NCI-H510A (cell line): ENCODE data around the gene ANAPC1.
"Not testable (repeated sequence)": the region's sequence is repeated elsewhere in the genome, so short reads cannot be mapped to it uniquely, and the experiment has no call there.

Experiments used
- DNase-seq: peaks from one replicate; lab custom pipeline; 2025; lab: John Stamatoyannopoulos, UW

Gene ANAPC1

DNA sequence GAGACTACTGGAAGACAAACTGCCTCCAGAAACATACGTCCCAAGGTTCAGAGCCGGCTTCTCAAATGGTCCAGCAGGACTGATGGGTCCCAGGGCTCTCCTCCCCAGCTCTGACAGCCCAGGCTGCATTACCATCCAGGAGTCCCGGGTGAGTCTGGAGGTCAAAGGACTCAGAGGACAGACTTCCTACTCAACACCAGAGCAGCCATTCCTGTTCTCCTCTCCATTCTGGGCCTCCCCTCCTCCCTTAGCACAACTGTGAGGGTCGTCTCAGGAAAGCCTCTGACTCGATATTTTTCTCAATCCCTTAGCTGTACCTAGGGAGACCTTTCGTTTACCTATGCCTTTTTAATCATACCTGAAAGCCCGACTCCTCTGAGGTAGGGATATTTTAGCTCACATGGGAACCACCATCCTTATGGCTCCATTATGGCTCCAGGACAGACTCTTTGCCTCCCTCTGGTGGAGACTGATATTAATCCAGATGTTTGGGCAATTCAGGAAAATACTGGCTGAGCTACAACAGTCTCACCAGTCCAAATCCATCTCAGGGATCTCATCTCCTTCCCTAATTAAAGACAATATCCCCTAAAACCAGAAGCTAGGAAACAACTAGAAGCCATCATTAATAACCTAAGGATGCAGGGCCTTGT lies 70.9 kb downstream of the ANAPC1 start:
- DNase-seq, result not testable (repeated sequence)

DNA sequence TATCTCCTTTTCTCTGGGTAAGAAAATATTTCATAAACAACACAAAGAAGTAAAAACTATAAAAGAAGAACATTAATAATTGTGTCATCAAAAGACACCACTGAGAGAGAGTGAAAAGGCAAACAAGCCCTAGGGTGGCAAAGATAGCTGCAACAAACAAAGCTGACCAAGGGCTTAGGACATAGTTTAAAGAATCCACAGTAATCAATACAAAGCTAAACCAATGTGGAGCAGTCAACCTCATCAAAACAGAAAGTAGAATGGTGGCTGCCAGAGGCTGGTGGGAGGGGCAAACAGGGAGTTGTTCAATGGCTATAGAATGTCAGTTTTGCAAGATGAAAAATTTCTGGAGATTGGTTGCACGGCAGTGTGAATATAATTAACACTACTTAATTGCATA lies 93.4 kb downstream of the ANAPC1 start:
- not testable (repeated sequence) for DNase-seq

DNA sequence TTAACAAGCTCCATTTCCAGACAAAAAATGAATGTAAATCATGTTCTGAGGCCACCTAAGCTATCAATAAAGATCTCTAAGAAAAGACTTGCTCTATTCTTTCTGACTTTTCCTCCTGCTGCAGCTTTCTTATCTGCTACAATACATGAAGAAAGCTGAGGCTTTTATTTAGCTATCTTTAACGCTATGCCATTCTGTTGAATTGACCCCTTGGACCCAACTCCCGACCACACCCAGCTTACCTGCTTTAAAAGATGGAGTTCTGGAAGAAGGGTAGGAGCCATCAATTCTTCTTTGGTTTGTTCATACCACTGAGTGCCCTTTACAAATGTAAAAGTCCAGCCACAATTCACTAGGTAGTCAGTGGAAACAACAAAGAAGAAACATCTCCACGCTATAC lies 99.9 kb downstream of the ANAPC1 start:
- not testable (repeated sequence) for DNase-seq

DNA sequence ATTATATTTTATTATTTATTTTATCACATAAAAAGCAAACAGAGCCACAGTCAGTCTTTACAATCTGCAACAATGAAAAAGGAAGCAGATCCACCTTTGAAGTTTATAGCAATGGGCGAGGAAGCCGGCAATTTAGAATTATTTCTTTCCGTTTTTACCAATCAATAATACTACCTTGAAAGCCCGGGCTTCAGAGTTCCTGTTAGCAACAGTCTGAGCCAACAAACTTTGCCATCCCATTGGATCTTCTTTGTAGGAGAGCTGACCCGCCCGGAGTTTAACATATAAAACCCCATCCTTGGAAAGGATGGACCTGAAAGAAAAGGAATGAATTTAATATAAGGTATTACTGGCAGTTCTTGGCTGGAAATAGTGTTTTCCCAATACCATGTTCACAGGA lies 101.8 kb downstream of the ANAPC1 start:
- not testable (repeated sequence) for DNase-seq

DNA sequence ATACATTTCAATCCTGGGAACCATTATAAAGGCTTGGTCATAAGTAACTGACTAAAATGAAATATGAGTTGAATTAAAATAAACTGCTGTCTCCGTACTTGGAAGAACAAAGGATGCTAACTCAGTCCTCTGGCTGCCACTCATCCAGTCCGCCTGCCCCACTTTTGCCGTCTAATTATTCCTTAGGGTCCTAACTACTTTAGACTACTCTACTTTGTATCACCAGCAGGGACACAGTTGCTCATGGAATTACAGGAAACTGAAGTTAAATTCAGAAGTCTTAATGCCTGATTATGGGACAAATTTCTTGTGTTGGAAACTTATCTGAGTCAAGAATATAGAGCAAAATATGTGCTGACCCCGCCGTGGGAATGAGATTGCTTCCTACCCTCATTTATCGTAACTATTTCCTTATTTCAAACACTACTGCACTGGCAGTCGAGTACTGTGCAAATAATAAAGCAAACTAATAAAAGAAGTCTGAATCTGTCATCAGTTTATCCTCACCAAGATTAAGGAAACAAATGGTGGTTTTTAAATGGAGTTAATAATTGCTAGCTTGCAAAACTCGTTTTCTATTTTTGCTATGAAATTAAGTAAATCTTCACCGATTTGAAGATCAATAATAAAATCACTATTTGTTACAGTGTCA lies 102.4 kb downstream of the ANAPC1 start:
- not testable (repeated sequence) for DNase-seq

DNA sequence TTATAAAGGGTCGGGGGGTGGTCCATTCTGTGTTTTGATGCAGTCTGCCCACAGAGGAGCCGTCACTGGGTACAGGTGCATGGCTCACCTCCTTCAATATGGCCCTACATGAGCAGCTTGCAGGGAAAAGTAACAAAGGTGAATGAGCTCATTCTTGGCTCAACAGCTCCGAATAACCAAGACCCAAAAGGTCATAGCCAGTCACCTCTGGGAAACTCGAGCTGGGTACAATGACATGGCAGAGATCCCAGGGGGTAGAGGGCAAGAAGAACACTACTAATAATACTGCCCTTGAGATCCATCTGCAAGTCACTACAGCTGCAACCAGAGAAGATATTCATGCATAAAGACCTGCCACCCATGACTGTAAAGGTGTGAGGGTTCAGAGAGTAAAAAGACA lies 106.8 kb downstream of the ANAPC1 start:
- DNase-seq, result not testable (repeated sequence)

DNA sequence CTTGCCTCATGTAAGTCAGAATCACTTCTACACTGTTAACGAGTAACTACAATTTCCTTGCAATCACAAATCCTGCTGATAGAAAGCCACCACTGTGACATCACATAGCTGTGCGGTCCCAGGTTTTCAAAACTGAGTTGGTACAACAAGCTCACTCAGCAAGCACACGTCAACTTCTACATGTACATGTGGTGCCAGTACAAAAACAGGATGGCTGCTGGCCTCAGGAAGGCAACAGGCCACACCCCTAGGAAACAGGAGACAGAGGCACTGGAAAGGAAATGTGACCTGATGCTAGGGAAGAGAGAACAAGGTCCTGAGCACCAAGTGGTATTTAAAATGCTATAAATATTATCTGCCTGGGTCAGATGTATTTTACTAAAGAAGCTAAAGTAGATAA lies 107.7 kb downstream of the ANAPC1 start:
- DNase-seq, result not testable (repeated sequence)

DNA sequence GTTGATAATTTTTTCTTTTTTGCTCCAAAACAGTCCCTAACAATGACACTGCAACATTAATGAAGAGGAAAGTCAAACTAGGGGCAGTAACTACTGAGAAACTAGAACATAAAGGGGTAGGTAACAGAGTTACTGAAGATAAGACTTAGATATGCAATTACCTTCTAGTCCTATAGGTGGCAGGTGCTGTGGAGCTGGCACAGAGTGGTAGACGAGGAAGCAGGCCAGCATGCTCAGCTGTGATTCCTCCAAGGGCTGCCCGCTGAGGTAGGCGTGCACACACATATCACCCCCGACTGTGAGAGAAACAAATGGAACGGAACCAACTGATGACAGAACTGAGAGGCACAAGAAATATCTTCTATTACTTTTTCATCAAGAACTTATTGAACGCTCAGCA lies 111.8 kb downstream of the ANAPC1 start:
- DNase-seq, result not testable (repeated sequence)

DNA sequence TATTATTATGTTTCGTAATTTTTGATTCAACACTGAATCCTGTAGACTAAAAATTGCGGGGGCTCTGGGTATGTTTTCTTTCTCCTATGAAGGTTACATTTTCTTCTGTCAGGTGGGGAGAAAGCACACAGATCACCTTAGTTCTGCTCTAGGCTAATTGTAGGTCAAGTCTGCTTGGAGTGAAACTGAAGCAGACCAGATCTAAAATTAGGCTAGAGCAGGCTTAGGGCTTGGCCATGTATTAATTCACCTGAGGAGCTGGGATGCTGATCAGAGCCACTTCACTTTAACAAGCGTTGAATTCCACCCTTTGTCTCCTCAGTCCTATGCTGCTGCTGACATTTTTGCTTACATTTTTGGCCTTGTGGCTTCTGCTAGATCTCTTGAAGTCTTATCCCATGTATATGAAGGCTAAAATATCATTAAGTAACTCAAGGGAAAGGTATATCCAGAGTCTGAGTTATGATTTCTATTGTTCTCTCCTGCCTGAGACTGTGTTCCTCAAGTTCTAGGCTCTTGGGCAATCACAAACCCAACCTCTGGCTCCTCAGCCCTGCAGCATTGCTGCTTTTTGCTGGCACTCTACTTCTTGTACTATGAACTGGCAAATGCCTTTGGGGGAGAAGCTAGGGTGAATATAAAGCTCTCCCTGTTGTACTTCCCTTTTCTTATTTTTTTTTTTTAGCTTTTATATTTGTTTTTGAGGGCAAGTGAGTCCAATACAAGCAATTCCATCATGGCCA lies 112.9 kb downstream of the ANAPC1 start:
- DNase-seq, result not testable (repeated sequence)

DNA sequence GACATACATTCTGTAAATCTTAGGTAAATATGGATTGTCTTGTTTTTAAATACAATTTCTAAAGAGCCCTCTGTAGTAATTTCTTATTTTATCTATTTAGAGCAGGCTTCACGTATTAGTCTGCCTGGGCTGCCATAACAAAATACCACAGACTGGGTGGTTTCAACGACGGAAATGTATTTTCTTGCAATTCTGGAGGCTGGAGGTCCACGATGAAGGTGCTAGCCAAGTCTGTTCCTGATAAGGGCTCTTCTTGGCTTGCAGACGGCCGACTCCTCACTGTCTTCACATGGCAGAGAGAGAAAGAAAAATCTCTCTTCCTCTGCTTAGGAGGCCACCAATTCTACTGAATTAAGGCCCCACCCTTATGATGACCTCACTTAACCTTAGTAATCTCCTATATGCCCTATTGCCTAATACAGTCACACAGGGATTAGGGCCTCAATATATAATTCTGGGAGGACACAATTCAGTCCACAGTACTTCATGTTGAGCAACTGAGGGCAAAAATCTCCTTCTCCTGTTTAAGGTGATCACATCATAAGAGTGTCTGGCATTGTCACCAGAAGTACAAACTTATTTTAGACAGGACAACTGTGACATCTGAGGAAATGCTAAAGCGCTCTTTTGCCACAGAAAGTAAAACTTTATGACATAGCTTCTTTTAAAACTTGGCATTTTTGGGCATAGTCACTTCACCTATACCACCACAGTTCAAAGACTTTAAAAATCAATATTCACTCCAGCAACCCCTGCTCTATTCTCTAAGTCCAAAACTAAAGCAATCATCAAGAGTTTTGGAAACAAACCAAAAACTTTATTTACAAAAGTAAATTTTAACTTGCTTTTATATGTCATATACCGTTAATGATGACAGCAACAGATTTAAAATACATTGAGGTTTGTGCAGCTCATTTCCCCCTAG lies 115.5 kb downstream of the ANAPC1 start:
- DNase-seq, result not testable (repeated sequence)

DNA sequence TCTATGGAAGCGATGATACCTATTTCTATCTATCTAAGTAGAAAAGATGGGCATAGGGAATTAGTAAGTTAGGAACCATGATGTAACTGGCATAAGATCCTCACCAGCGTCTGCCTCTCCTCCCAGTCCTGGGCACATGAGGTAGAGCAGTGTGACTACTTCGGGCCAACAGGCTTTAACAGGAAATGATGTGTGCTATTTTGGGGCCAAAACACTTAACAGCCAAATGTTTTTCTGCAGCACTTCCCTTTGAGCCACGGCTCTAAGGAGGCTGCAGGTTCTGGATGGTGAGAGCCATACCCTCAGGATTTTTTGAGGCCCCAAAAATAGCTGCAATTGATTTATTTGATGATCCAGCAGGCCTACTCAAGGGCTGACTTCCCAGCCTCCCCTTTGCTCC lies 116.9 kb downstream of the ANAPC1 start:
- DNase-seq, result not testable (repeated sequence)

DNA sequence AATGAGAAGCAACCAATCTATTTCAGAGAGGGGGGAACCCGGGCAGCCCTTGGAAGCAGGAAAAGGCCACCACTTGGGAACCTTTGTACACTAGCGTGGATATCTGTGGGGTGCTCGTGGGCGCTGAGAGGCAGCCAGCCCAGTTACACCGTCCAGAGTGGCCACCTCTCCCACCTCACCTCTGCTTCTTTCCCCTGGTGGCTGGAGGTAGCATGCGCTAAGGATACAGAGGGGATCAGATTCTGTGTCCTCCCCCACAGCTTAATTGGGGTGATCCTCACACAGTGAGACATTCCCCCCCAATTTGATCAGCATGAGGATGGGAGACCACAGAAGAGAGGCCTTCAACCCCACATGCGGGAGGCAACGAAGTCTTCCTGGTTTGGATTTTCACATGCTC lies 117.7 kb downstream of the ANAPC1 start:
- not testable (repeated sequence) for DNase-seq

DNA sequence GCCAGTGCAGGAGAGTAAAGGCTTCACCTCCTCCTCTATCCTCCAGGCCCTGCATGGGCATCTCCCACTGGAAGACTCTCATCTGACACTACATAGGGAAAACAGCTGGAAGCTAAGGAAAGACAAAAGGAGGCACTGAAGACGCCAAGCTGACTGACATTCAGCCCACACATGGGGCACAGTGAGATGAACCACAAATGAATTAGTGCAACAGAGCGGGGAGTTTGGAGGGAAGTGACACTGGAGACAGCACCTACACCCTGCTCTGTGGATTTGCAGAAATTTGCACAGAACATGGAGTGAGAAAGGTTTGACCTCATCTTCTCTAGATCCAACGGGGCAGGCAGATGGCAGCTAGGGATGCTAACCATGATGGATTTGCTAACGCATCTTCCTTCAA lies 119.8 kb downstream of the ANAPC1 start:
- DNase-seq, result not testable (repeated sequence)

DNA sequence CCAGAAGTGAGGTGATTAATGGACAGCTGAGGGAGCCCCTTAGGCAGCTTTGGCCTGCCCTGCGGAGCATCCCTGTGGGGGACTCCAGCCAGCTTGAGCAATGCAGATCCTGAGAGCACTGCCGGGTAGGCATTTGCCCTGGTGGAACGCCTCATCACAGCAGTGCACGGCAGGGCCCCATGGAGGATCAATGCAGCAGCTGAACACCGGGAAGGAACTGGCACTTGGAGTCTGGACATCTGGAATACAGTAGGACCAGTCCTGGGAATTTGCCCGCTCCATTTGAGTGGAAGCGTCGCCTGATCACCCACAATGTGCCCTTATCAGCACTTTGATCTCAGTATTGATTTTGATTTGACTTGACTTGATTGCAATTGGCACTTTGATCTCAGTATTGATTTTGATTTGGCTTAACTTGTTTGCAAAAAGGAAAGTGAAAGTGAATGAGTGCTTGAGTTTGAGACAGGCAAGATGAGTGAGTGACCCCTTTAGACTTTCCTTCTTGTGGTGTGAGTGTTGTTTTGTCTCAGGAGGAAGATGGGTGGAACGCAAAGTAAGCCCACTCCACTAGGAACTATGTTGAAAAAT lies 123.2 kb downstream of the ANAPC1 start:
- not testable (repeated sequence) for DNase-seq

DNA sequence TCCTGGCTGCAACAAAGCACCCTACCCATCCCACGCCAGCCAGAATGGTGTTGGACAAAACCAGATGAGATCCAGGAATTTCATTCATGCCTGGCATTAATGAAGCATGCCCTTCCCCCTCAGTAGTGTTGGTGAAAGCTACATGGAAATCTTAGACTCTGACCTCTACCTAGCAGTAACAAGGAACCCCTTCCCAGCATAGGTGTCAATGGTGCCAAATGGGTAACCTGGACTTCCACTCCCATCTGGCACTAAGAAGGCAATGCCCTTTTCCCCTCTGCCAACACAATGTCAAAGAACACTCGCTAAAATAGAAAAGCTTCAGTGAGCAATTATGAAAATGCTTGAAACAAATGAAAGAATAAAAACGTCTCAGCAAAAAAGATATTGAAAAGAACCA lies 131.5 kb downstream of the ANAPC1 start:
- DNase-seq, result not testable (repeated sequence)

DNA sequence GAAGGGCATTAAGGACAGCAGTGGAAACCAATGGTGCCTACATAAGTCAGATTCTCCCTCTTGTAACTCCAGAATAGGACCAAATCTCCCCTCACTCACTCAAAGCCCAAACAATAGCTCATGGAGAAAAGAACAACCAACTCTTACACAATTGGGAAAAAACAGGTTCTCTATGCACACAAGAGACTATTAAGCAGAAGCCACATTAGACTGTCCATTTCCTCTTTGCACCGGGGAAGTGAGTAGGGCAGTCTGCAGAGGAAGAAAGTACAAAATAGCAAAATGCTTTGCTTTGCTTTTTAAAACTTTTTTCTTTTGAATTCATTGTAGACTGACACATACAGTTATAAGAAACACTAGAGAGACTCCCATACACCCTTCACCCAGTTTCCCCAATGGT lies 133.4 kb downstream of the ANAPC1 start:
- DNase-seq, result not testable (repeated sequence)

DNA sequence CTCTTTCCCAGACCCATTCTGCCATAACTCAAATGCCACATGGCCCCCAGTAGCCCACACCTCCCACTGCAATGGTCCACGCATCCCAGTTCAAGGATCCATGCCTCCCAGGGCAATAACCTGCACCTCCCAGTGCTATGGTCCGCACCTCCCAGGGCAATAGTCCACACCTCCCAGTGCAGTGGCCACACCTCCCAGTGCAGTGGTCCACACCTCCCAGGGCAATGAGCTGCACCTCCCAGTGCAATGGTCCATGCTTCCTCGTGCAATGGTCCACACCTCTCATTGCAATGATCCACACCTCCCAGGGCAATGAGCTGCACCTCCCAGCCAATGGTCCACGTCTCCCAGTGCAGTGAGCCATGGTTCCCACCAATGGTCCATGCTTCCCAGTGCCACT lies 135.6 kb downstream of the ANAPC1 start:
- not testable (repeated sequence) for DNase-seq

DNA sequence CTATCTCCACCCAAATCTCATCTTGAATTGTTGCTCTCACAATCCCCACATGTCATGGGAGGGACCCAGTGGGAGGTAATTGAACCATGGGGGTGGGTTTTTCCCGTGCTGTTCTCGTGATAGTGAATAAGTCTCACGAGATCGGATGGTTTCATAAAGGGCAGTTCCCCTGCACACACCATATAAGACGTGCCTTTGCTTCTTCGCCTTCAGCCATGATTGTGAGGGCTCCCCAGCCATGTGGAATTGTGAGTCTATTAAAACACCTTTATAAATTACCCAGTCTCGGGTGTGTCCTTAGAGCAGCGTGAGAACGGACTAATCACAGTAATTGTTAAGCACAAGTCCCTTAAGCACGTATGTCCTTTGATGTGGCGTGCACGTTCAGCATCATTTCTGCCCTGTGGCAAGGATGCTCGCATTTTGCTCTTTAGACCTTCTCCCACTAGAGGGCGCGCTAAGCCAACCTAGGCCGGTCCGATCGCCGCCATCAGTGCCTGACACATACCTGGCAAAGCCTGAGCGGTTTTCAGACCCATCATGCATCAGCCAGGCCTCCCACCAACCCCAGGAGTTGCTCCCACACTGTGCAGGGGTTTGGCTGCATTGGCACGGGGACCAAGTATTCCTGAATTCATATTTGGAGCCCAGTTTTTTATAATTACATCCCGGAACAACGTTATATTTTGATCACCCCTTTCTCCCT lies 136.4 kb downstream of the ANAPC1 start:
- not testable (repeated sequence) for DNase-seq

DNA sequence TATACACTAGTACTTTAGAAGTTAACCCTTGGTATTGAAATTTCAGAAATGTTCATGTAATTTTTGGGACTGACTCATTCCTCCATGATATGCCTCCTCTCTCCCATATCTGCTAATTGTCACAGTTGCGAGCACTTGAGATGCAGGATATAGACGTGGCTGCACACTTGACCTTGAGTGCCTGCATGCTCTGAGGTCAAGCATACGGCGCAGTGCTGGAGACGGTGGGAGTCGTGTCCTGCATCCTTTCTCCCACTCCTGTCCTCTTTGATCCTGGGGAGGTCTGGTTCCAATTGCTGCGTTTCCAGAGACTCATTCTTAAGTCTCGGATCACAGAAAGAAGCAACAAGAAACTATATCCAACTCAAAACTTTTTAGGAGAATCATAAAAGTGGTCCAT lies 139.2 kb downstream of the ANAPC1 start:
- not testable (repeated sequence) for DNase-seq

DNA sequence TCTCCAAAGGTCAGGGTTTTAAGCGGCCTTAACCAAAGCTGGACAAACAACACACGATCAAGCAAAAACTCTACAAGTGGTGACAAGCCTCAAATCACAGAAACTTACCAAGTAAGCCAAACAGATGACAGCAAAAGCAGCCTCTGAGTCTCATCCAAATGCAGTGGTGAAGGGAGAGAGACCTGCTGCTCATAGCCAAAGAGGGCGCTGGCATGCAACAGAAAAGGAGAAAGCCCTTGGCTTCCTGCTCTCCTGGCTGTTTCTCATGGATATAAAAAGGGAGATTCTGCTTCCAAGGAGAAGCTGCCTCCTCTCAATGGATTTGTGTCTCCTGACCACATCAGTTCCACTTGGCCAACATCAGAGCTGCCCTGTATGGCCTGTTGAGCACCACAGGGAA lies 142.5 kb downstream of the ANAPC1 start:
- DNase-seq, result not testable (repeated sequence)
